ENCODE data around the gene MAGI2. TPM values are rescaled to one million over a fixed set of nuclear protein-coding genes. Genes with fewer than 3 reads are reported as not detected.

The MAGI2 gene
- total RNA-seq, 1 experiment from 2014 or later: 0.22 TPM

- Histone ChIP-seq H3K27me3 (ENCODE audit: insufficient read depth, low read length) (no peaks in the 10 kb centered on the region; the same call in none of the 2 replicates), H3K36me3 (ENCODE audit: control insufficient read depth in 1 of 2, insufficient read depth in 2 of 2, low read length in 2 of 2) (no peaks in the 10 kb centered on the region), H3K4me1 (ENCODE audit: control insufficient read depth in 1 of 2, insufficient read depth in 2 of 2, low read length in 2 of 2) (no peaks in the 10 kb centered on the region), H3K4me2 (ENCODE audit: low read length) (no peak overlapping the region), H3K9ac (ENCODE audit: low read length) (no peak overlapping the region), H3K27ac (ENCODE audit: low read depth, low read length) (no peak overlapping the region), H3K4me3 (replicated peaks in 1 of 2; ENCODE audit: low read depth in 1 of 2, low read length in 2 of 2) (no peak overlapping the region), H3K9me2 (ENCODE audit: insufficient read depth) (no peaks in the 10 kb centered on the region), H4K20me1 (ENCODE audit: insufficient read depth) (no peaks in the 10 kb centered on the region), H2AFZ (ENCODE audit: low read depth, low read length, poor library complexity, severe bottlenecking) (no peak overlapping the region), H3K79me2 (ENCODE audit: insufficient read depth, low read length) (no peaks in the 10 kb centered on the region), H3K9me3 (ENCODE audit: control insufficient read depth in 1 of 2, insufficient read depth in 1 of 2, low read depth in 1 of 2, low read length in 2 of 2) (no peaks in the 10 kb centered on the region)
- DNase-seq (ENCODE audit: low read depth, low spot score): no peak
- no TSS peak for BruUV-seq (replicated peaks)
- POLR2A ChIA-PET: no interaction called here
- CTCF ChIA-PET: no interaction called here
- intact Hi-C loops (cut with micrococcal nuclease): no loop called here
- ATAC-seq: no peak
- RAD21 ChIA-PET (ENCODE audit: low non-redundant PET in 1 of 2, low total read pairs in 2 of 2, uncharacterized antibody in 2 of 2, unreplicated experiment in 2 of 2): no interaction called here
- TF ChIP-seq REST (IDR thresholded peaks at IDR 0.05; ENCODE audit: low read depth) (no peak), CBX3 (IDR thresholded peaks at IDR 0.05; ENCODE audit: low read depth) (no peak), JUND (IDR thresholded peaks at IDR 0.05) (no peak), ZFX (IDR thresholded peaks at IDR 0.05) (no peak), EZH2 (IDR thresholded peaks at IDR 0.05) (no peak), RAD21 (IDR thresholded peaks at IDR 0.05; ENCODE audit: low read depth) (no peak)
Measured at GRCh38 chr7:78683566-78683965, 769.9 kb downstream of the MAGI2 start.

GRCh38 chr7:78679112-78679876, 774.2 kb downstream of the MAGI2 start:
- ChIA-PET POLR2A (no interaction called here), RAD21 (ENCODE audit: low non-redundant PET in 1 of 2, low total read pairs in 2 of 2, uncharacterized antibody in 2 of 2, unreplicated experiment in 2 of 2) (no interaction called here), CTCF (no interaction called here)
- TF ChIP-seq TCF7L2 (IDR thresholded peaks at IDR 0.05; ENCODE audit: borderline replicate concordance, extremely low read depth, insufficient read depth, insufficient read length): no peak
- no peak for TF ChIP-seq EZH2phosphoT487 (IDR thresholded peaks at IDR 0.05; ENCODE audit: borderline replicate concordance)
- TF ChIP-seq ATF3 (IDR thresholded peaks at IDR 0.05): no peak
- TF ChIP-seq CBX3 (IDR thresholded peaks at IDR 0.05; ENCODE audit: low read depth): no peak
- no peak for TF ChIP-seq CEBPB (IDR thresholded peaks at IDR 0.05; ENCODE audit: low read depth)
- no peak for TF ChIP-seq EZH2 (IDR thresholded peaks at IDR 0.05)
- TF ChIP-seq JUND (IDR thresholded peaks at IDR 0.05): no peak
- no peak for TF ChIP-seq REST (IDR thresholded peaks at IDR 0.05; ENCODE audit: low read depth)
- TF ChIP-seq POLR2A (IDR thresholded peaks at IDR 0.05; ENCODE audit: borderline replicate concordance, extremely low read depth, insufficient read depth, insufficient read length): no peak
- TF ChIP-seq SP1 (IDR thresholded peaks at IDR 0.05; ENCODE audit: low read depth): no peak
- TF ChIP-seq SRF (IDR thresholded peaks at IDR 0.05; ENCODE audit: low read depth): no peak
- TF ChIP-seq ELF1 (IDR thresholded peaks at IDR 0.05; ENCODE audit: borderline replicate concordance, low read depth): no peak
- no peak overlapping the region for H3K9ac ChIP-seq (ENCODE audit: low read length)
- no peaks in the 10 kb centered on the region for H3K9me2 ChIP-seq (ENCODE audit: insufficient read depth)
- H2AFZ ChIP-seq (ENCODE audit: low read depth, low read length, poor library complexity, severe bottlenecking): no peak overlapping the region
- intact Hi-C loops (cut with micrococcal nuclease): no loop called here
- no peak for ATAC-seq
- H3K27ac ChIP-seq (ENCODE audit: low read depth, low read length): no peak overlapping the region
- H3K4me1 ChIP-seq (ENCODE audit: control insufficient read depth in 1 of 2, insufficient read depth in 2 of 2, low read length in 2 of 2): no peaks in the 10 kb centered on the region
- peaks cover 3% of the 10 kb centered on the region for H3K27me3 ChIP-seq (ENCODE audit: insufficient read depth, low read length)
- no peaks in the 10 kb centered on the region for H3K36me3 ChIP-seq (ENCODE audit: control insufficient read depth in 1 of 2, insufficient read depth in 2 of 2, low read length in 2 of 2)
- no peaks in the 10 kb centered on the region for H3K9me3 ChIP-seq (ENCODE audit: control insufficient read depth in 1 of 2, insufficient read depth in 1 of 2, low read depth in 1 of 2, low read length in 2 of 2)
- no peak overlapping the region for H3K4me2 ChIP-seq (ENCODE audit: low read length)
- no TSS peak for BruUV-seq (replicated peaks)
- H3K4me3 ChIP-seq (replicated peaks in 1 of 2; ENCODE audit: low read depth in 1 of 2, low read length in 2 of 2): no peak overlapping the region
- no peaks in the 10 kb centered on the region; the same call in 1 of the 2 replicates for H4K20me1 ChIP-seq (ENCODE audit: insufficient read depth)
- no peak for DNase-seq (ENCODE audit: low read depth, low spot score)
- no peaks in the 10 kb centered on the region for H3K79me2 ChIP-seq (ENCODE audit: insufficient read depth, low read length)
